HuH-7 (cell line): Measurements from ENCODE around the gene POLR3B.
"Not testable (repeated sequence)": the region's sequence is repeated elsewhere in the genome, so short reads cannot be mapped to it uniquely, and the experiment has no call there.

Experiments
- DNase-seq: peaks from one replicate; pipeline ENCODE4 v3.0.0; 2011; ENCODE audit warnings: low spot score

Gene POLR3B

DNA sequence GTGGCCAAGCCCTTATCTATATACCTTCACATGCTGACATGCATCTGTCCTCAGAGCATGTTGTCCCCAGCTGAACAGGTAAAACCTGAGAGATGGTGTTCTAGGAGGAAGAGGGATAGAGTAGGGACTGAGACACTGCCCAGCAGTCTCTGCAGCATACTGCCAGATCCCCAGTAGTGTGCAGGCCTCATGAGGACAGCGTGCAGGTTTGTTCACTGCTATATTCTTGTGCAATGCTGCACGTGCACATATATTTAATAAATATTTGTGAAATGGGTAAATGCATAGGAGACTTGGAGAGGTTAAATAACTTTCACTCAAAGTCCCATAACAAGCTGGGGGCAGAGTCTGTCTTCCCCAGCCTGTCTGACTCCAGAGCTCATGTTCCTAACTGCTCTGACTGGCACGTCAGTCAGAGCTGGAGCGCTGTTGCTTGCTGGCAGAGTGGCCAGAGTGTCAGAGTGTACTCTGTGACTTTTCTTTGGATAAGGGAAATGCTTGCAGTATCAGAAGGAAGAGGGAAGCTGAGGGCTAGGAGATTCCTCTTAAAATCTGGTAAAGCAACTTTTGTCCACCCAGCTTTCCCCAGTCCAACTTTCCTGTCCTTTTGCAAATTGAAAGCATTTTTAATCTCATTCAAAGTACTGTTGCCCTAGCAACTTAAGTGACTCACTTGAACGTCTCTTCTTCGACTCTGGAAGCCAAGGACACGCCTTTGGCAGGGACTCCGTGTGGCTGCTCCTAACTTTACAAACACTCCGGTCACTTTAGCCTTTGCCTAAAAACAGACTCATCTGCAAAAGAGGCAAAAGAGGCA, 14.9 kb upstream of the POLR3B start:
- no peak for DNase-seq

- no peak for DNase-seq
Observed at GRCh38 chr12:106343214-106343528, 14.4 kb upstream of the POLR3B start.

GRCh38 chr12:106344131-106344530, 13.4 kb upstream of the POLR3B start:
- DNase-seq = no peak

DNA sequence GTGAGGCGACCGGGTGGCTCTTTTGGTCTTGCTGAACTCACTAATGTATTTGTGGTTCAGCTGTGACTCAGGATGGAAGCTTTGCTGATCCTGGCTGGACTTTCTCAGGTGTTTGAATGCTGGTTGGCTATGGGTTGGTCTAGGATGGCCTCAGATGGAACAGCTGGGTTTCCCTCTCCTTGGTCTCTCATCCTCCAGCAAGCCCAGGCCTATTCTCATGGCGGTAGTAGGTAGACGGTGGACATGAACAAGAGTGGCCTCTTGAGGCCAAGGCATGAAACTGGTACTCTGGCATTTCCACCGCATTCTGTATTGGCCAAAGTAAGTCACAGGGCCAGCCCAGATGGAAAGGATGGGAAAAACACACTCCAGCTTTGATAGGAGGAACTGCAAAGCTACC, 11.8 kb upstream of the POLR3B start:
- DNase-seq = peak; percentile 67

- DNase-seq = no peak
Observed at GRCh38 chr12:106348411-106348810, 9.1 kb upstream of the POLR3B start.

DNA sequence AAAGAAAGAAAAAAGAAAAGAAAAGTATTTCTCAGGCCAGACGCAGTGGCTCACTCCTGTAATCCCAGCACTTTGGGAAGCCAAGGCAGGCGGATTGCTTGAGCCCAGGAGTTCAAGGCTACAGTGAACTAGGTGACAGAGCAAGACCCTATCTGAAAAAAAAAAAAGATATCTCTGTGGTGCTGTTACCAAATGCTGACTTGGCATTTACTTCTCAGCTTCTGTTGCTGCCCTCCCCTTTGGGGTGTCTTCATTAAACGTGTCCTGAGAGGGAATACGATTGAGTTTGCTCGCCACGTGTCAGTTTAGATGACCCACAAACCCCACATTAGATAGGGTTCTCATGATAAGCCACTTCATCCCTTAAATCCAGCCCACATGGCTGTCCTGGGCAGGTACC, 4.4 kb upstream of the POLR3B start:
- DNase-seq = no peak

GRCh38 chr12:106358396-106359241, 1.1 kb downstream of the POLR3B start:
- DNase-seq = peak; percentile 66

DNA sequence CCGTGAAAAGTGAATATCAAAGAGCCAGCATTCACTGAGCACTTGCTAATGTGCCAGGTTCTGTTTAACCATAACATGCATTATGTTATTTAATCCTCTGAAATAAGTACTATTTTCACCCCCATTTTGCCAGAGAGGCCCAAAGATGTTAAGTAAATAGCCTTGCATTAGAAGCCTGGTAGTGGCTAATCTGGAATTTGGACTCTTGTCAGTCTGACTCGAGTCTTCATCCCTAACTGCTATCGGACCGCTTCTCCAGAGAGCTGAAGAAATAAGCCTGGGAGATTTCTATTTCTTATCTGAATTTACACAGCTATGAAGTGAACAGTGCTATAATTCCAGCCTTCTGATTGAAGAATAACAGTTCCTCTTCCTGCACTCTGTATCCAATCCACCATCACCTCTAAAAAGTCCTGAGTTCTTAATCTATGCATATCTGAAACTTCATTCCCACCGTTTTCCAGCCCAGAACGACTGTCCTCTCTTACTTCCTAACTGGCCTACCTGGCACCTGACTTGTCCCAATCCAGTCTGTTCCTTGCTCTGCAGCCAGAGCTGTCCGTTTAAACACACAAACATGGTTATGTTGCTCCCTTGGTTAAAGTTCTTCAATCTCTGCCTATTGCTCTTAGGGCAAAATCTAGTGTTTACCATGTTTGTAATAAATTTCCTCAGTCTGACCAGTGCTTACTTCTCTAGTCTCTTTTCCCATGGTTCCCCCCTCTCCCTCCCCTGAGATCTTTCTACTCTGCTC, 2.3 kb downstream of the POLR3B start:
- no peak for DNase-seq

- no peak for DNase-seq
Observed at GRCh38 chr12:106360400-106360994, 2.9 kb downstream of the POLR3B start.

DNA sequence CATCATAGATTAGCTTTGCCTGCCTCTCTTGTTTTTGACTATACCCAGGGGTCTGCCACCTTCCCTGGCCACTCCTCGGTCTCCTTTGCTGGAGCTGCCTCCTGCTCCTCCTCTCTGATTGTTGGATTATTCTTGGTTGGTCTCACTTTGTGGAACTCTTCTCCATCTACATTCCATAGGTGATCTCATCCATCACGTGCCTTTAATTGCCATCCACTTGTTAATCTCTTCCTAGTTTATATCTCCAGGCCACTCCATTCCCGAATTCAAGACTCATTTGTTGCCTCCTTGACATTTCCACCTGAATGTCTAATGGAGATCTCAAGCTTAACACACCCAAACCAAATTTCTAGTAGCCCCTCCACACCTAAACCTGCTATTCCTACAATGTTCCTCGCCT, 5.4 kb downstream of the POLR3B start:
- DNase-seq = no peak

GRCh38 chr12:106364261-106364660, 6.7 kb downstream of the POLR3B start:
- DNase-seq = no peak

GRCh38 chr12:106369624-106370346, 12.2 kb downstream of the POLR3B start:
- no peak for DNase-seq

GRCh38 chr12:106378788-106379187, 21.2 kb downstream of the POLR3B start:
- DNase-seq = no peak

DNA sequence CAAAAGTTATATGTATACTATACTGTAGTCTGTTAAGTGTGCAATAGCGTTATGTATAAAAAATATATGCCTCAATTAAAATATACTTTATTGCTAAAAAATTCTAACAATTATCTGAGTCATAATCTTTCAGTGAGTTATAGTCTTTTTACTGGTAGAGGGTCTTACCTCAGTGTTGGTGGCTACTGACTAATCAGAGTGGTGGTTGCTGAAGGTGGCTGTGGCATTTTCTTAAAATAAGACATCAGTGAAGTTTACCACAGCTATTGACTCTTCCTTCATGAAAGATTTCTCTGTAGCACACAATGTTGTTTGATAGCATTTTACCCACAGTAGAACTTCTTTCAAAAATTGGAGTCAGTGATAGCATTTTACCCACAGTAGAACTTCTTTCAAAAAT, 23.4 kb downstream of the POLR3B start:
- no peak for DNase-seq

DNA sequence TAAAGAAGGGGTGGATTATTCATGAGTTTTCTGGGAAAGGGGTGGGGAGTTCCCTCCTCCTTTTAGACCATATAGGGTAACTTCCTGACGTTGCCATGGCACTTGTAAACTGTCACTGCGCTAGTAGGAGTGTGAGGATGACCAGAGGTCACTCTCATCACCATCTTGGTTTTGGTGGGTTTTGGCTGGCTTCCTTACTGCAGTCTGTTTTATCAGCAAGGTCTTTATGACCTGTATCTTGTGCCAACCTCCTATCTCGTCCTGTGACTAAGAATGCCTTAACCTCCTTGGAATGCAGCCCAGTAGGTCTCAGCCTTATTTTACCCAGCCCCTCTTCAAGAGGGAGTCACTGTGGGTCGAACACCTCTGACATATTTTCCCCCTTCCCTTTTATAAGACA, 24.3 kb downstream of the POLR3B start:
- not testable (repeated sequence) for DNase-seq

DNA sequence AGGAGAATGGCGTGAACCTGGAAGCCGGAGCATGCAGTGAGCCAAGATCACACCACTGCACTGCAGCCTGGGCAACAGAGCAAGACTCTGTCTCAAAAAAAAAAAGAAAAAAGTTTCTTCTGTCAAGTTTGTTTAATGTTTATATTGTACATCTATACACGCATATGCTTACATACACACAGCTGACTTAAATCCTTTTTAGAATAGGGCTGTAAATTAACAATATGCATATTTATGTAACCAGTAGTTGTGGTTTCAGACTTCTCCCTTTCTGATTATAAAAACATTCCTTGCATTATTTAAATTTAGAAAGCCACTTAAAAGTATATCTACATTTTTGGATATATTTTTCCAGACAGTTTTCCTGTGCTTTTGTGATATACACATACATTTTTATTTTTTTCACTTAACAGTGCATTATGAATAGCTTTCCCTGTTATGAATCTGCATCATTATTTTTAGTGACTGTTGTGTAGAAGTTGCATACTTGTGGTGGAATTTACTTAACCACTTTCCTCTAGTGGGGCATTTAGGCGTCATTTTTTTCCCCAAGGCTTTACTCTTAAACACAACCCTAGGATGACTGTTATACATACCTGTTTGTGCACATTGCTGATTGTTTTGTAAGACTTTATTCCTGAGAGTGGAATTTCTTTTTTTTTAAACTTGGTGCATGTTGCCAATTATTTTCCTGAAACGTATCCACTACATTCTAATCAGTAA, 29.4 kb downstream of the POLR3B start:
- DNase-seq = no peak

GRCh38 chr12:106387848-106388377, 30.4 kb downstream of the POLR3B start:
- DNase-seq = no peak

DNA sequence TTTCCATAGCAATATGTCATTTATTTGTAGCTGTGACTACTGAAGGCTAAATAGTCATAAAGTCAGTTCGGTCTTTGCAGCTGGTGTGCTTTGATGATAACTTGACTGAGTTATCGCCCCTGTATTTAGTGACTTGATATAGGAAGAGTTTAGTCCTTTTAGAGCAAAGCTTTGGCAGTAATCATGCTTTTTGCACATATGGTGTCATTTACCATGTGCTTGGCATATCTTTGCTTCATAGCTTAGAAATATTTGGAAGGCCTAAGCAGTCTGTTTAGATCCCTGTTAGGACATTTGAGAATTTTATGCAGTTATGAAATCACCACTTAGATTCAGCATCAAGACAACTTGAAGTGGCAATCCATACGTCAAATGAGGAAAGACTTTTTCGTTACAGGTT, 31.6 kb downstream of the POLR3B start:
- DNase-seq = no peak

DNA sequence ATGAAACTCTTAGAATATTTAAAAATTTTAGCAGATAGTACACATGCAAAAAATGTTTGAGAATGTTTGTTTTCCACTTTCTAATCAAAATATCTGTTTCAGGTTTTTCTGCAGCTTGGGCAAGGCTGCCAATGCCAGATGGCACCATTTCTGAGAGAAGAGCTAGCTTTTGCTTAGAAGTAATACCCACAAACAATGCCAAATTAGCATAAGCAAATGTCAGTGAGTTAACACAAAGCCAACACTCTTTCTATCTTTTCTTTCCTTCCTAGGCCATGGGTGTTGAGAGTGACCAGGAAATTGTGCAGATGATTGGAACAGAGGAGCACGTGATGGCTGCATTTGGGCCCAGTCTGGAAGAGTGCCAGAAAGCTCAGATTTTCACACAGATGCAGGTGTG, 35.2 kb downstream of the POLR3B start:
- no peak for DNase-seq

DNA sequence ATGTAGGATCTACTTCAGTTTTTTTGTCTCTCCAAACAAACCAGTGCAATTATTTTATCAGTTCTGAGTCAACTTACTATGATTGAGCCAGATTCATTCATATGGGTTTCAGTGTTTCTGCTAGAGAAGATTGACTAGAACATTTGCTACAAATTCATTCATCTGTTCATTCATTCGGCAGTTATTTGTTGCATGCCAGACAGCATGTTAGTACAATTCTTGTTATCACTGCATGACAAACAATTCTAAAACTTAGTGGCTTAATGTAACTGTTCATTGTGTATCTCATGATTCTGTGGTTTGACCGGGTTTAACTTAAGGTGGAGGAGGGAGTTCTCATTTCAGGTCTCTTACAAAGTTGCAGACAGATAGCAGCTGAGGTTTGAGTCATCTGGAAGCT, 52.3 kb downstream of the POLR3B start:
- DNase-seq = no peak

DNA sequence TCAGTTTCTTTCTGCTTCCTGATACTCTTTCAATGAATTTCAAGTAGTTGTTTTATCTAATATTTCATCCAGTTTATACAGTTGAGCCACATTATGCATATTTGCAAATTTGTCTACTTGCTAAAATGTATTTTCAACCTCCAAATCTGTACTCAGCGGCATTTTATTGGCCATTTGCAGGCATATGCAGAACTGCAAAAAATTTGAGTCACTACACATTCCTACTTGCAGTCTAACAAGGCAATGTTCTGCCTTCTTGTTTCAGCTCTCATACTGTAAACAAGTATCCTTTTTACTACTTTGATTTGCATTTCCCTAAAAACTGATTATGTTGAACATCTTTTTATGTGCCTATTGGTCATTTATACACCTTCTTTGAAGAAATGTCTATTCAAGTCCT, 55.0 kb downstream of the POLR3B start:
- DNase-seq = no peak
